COLO668 (cell line): Measurements from ENCODE around the gene SLC6A2.

Experiments used
- DNase-seq: peaks from one replicate; lab custom pipeline; 2025; ENCODE audit not compliant: unreplicated experiment; lab: John Stamatoyannopoulos, UW

SLC6A2 gene

GRCh38 chr16:55671206-55671973 lies 15.6 kb downstream of the SLC6A2 start:
- DNase-seq = no peak

GRCh38 chr16:55671974-55672280 lies 16.1 kb downstream of the SLC6A2 start:
- no peak for DNase-seq

DNA sequence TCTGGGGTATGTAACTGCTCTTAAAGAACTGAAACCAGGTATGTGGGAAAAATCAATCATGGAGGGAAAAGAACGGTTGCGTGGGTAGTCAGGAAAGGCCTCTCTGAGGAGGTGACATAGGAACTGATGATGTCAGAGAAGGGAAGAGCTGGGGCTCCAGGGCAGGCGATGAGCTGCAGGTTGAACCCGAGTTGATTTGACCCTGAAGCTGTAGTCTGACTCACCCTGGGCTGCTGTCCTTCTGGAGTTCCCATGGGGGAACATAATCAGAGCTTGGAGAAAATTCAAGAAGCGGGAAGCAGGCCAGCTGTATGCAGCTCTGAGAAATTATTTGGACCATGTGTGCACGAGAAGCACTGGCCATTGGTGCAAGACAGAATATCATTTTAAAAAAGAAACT lies 16.7 kb downstream of the SLC6A2 start:
- DNase-seq = no peak

DNA sequence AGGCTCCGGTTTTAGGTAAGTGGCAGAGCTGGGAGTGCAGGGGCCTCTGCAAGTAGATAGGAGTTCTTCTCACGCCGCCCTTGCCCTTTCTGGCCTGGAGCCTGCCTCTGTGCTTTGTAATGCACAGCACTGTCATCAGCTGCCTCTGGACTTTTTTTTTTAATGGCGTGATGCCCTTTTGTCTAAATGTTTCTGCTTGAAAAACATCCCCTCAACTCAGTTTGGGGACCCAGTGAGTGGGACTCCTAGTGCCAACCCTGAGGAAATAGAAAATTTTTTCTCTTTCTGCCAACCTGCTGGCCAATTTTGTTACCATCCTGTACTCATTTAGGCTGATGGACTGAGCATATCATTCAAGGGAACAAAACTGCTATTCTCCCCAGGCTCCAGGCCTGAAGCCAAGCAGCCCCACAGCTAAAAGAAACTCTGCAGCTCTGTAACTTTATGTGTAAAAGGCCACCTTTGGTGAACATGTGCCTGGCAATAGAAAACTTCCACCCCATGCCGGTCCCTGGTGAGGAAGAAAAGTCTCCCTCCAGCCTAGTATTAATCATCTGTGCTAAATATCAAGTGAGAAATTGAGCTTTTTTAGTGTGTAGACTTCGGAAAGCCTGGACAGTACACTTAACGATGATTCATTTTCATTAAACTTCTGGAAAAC lies 22.5 kb downstream of the SLC6A2 start:
- no peak for DNase-seq

GRCh38 chr16:55682086-55682485 lies 26.3 kb downstream of the SLC6A2 start:
- no peak for DNase-seq

GRCh38 chr16:55685973-55686372 lies 30.2 kb downstream of the SLC6A2 start:
- no peak for DNase-seq

- no peak for DNase-seq
Measured at GRCh38 chr16:55686671-55687070, 30.9 kb downstream of the SLC6A2 start.

GRCh38 chr16:55687802-55688201 lies 32.0 kb downstream of the SLC6A2 start:
- DNase-seq = no peak

- no peak for DNase-seq
Measured at GRCh38 chr16:55690841-55691240, 35.1 kb downstream of the SLC6A2 start.

DNA sequence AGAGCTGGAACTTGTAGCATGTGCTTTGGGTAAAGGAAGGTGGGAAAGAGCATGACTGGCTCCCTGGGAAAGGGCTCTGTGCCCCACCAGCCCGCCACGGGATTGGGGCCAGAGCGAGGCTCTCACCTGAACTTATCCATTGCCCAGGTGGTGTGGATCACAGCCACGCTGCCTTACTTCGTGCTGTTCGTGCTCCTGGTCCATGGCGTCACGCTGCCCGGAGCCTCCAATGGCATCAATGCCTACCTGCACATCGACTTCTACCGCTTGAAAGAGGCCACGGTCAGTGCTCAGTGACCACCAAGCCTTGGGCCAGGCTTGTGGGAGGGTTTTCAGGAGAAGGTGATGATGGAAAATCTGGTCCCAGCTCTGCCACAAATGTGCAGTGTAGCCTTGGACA lies 36.0 kb downstream of the SLC6A2 start:
- DNase-seq = no peak

- no peak for DNase-seq
Measured at GRCh38 chr16:55695595-55695994, 39.8 kb downstream of the SLC6A2 start.

DNA sequence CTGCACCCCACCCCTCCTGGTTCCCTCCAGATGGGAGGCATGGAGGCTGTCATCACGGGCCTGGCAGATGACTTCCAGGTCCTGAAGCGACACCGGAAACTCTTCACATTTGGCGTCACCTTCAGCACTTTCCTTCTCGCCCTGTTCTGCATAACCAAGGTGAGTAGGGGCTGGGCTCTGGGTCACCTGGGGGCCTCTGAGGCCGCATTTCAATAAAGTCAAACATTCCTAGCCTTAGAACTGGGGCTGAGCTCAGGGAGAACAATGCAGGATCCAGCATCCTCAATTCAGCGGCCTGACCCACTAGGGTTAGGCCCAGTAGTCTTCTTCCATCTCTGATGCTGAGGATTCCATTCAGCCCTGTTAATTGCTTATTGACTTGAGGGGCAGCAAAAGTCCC lies 42.1 kb downstream of the SLC6A2 start:
- DNase-seq = no peak

- no peak for DNase-seq
Measured at GRCh38 chr16:55698331-55698730, 42.5 kb downstream of the SLC6A2 start.

DNA sequence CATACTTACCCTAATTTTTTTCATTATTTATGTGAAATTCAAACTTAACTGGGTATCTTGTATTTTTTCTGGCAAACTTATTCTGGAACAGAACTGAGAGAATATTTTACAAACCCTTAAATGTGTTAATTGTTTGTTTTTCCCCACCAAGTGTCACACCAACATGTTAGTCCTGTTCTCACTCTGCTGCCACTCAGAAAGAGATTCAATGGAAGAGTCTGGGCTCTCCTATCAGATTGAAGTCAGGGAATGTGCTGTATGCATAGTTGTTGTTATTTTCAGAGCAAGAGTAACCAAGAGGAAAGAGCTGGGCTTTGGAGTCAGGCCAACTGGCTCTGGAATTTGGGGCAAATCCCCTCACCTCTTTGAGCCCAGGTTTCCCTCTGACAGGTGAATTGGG lies 43.2 kb downstream of the SLC6A2 start:
- DNase-seq = no peak

- DNase-seq = no peak
Measured at GRCh38 chr16:55699616-55700015, 43.8 kb downstream of the SLC6A2 start.

- DNase-seq = no peak
Measured at GRCh38 chr16:55700067-55700466, 44.3 kb downstream of the SLC6A2 start.

DNA sequence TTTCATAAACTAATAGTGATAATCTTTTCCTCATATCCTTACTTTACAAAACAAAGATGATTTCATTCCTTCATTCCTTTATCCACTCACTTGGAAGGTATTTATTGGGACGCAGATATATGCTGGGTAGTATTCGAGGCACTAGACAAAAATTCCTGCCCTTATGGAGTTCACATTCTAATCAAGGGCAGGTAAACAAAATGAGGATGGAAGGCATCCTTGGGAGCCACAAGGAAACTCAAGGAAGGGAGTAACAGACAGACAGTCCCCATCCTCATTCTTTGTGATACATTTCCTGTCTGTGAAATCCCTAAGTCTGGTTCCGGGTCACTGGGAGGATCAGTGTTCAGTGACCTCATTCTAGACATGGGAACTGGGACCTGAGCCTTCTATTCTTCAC lies 45.2 kb downstream of the SLC6A2 start:
- DNase-seq = no peak

DNA sequence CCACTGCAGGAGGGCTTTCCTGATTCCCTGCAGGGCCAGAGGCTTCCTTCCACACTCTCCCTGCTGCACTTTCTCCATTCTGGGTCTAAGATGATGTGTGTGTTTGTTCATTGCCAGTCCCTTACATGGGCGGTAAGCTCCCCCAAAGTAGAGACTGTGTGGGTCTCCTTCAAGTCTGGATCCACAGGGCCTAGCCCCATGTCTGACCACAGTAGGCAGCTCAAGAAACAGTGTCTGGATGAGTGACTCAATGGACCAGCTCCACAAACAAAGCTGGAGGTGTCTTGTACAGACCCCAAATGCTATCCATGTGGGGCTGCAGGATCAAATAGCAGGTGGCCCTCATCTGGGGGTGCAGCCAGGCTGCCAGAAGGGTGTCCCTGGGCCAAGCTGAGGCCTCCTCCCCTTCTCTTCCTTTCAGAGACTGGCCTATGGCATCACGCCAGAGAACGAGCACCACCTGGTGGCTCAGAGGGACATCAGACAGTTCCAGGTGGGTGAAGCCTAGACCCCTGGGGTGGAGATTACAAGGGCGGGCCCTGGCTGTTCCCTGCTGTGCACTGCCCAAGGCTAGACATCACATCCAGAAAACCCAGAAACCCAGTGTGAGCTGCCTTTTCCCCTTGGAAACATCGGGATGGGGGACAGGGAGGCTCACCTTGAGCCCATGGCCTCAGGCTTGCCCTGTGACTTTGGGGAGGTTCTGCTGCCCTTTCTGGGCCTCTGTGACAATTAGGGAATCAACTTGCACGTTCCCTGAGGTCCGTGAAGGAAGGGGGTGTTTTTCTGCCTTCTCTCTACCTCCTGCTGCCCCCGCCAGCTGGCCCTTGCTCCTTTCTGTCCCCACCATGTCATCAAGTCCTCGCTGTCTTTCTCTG lies 45.9 kb downstream of the SLC6A2 start:
- DNase-seq = peak; percentile 11

- DNase-seq = no peak
Measured at GRCh38 chr16:55703003-55704001, 47.5 kb downstream of the SLC6A2 start.

- no peak for DNase-seq
Measured at GRCh38 chr16:55706739-55707384, 51.1 kb downstream of the SLC6A2 start.
